Heart left ventricle (tissue), 16 donors: Measurements from ENCODE around the gene INSIG1. TPM values are rescaled to one million over a fixed set of nuclear protein-coding genes. Genes with fewer than 3 reads are reported as not detected.

Source experiments
- ATAC-seq, 4 donors: fragments of 200-7000 bp; cut with Tn5 transposase; one replicate each; pipeline ENCODE4 v1.9.1; 2020 to 2022; ENCODE audit warnings: moderate library complexity in 4 of 4, mild to moderate bottlenecking in 3 of 4, moderate number of reproducible peaks in 1 of 4
- DNase-seq, 5 donors: peaks; one replicate each; pipeline ENCODE4 v3.0.0-alpha.2; 2020
- H3K27ac ChIP-seq, 12 donors: fragments of 200-600 bp; sonication (generic) in 4 of 12; one replicate each; pipeline versions ENCODE4 v1.5.0 to v1.8.0; 2016 to 2022; ENCODE audit warnings: mild to moderate bottlenecking in 2 of 12
- H3K27me3 ChIP-seq, 9 donors: fragments of 200-600 bp; sonication (generic) in 2 of 9; one replicate each; pipeline versions ENCODE4 v1.5.1 to v1.8.0; 2016 to 2022; ENCODE audit warnings: mild to moderate bottlenecking in 3 of 9
- H3K36me3 ChIP-seq, 9 donors: fragments of 200-600 bp; sonication (generic) in 2 of 9; one replicate each; pipeline versions ENCODE4 v1.5.0 to v1.8.0; 2018 to 2022; ENCODE audit warnings: mild to moderate bottlenecking in 2 of 9
- H3K4me1 ChIP-seq, 12 donors: fragments of 200-600 bp; sonication (generic) in 4 of 12; one replicate each; pipeline versions ENCODE4 v1.5.0 to v1.8.0; 2016 to 2022; ENCODE audit warnings: mild to moderate bottlenecking in 3 of 12
- H3K4me3 ChIP-seq, 12 donors: fragments of 200-600 bp; sonication (generic) in 4 of 12; one replicate each; pipeline versions ENCODE4 v1.5.0 to v1.8.0; 2017 to 2022; ENCODE audit warnings: mild to moderate bottlenecking in 9 of 12, moderate library complexity in 4 of 12
- H3K9me3 ChIP-seq, 12 donors: fragments of 200-600 bp; sonication (generic) in 4 of 12; one replicate each; pipeline versions ENCODE4 v1.5.0 to v1.8.0; 2016 to 2022; ENCODE audit warnings: mild to moderate bottlenecking in 1 of 12
- CTCF ChIP-seq, 12 donors: fragments of 200-600 bp; sonication (generic) in 4 of 12; IDR thresholded peaks; one replicate each; pipeline versions ENCODE4 v1.5.0 to v1.8.0; 2018 to 2022; ENCODE audit warnings: antibody characterized with exemption in 12 of 12, mild to moderate bottlenecking in 5 of 12
- POLR2A ChIP-seq, 2 donors: fragments of 450-650 bp; IDR thresholded peaks; one replicate each; pipeline ENCODE4 v1.6.1; 2017; ENCODE audit warnings: antibody characterized with exemption in 2 of 2, mild to moderate bottlenecking in 2 of 2, moderate library complexity in 2 of 2
- WGBS, 4 donors: extraction: QIAGEN DNeasy Blood & Tissue Kit in 2 of 4; methylation state at CpG; one replicate each; pipeline versions ENCODE4 v1.1.5 to v1.1.7; 2013 to 2018; 5-methylcytosine and 5-hydroxymethylcytosine counted together
- intact Hi-C, 10 donors: fragments of 100-400 bp; cut with DNase I; formaldehyde crosslinking; loops; one replicate each; pipeline versions ENCODE4 v1.11.1 to v1.14.2; 2022
- polyA plus RNA-seq, 2 donors: library from polyadenylated mRNA; stranded (reverse); fragments of 200-250 nt; gene quantifications; one replicate each; pipeline ENCODE4 v1.2.3, GENCODE V29; 2013
- total RNA-seq, 9 donors: library from RNA; depleted of rRNA in 2 of 9; stranded (reverse); fragments of >200 nt in 2 of 9; fragmentation: NEBNext Ultra II Directional in 3 of 9; extraction: Animal tissue kit (Norgen Biotek cat#: 25700) in 3 of 9; gene quantifications; one replicate each; pipeline versions ENCODE4 v1.1.0 to v1.2.4, GENCODE V29; 2016 to 2023
- donor health status: ischemic (EF 13 %, LVEDD 7.1; RV severe dilation, severe dysfunction).
- donor health status: healthy with polysubstance abuse.
- donor health status: DM: no; HTN: yes; CAD: no.
- donor health status: DM: no; HTN: no; CAD: no.
- donor health status: ischemic (EF 25% LVEDD 6.9; RV normal size, moderate dysfunction).
- donor health status: ischemic (EF 25% LVEDD 5.7; RV mildly dilated, moderate dysfunction).
- donor health status: healthy.
- donor health status: DM: yes; HTN: yes; CAD: no.
- donor health status: ischemic (EF 35%, LVEDD 5.7; RV mildly dilated, moderate dysfunction).
- donor health status: nonischemic (EF 11% LVEDD 7.7; RV severe dilation, severe dysfunction).
- donor health status: DM: yes; HTN: yes; CAD: no.
- donor health status: PGD.
- donor health status: ischemic (EF 29% LVEDD 5.4; RV normal size, mild dysfunction).
- donor health status: nonischemic (EF 23%, LVEDD 6.1; RV moderate dilation, normal function).

The INSIG1 gene
- total and polyA plus RNA-seq, 11 donors: 5.2 to 24.5 (median 13.3) TPM

DNA sequence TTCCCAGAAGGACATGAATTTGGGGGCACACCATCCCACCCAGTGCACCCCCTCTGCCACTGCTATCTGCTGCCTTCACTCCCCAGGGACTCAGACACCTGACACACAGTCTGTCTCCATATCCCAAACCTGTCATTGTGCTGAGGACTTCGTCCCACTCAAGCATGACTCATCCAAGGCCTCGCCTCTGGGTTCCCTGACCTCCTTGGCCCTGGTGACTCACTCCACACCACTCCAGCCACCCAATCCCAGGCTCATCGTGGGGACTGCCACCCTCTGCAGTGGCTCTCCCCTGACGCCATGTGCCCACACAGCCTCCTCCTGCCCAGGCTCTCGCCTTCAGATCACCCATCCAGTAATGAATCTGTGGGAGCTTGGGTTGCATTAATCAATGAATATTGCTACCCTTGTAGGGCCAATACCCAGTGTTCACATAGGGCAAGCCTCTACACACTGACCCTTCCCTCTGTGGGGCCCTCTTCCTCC lies 6.6 kb upstream of the INSIG1 start:
- TF ChIP-seq POLR2A (IDR thresholded peaks at IDR 0.05): no peak
- TF ChIP-seq CTCF (IDR thresholded peaks at IDR 0.05): no peak
- ATAC-seq: peak in 3 of 4 donors; percentile 27 to 81 (median 68)
- Histone ChIP-seq H3K36me3 (no peaks in the 10 kb centered on the region), H3K9me3 (no peaks in the 10 kb centered on the region), H3K4me1 (peaks cover 0 to 19% (median 0%) of the 10 kb centered on the region in 12 donors), H3K4me3 (no peak overlapping the region), H3K27me3 (peaks cover 0 to 7% (median 0%) of the 10 kb centered on the region in 9 donors), H3K27ac (no peak overlapping the region)
- peak in 1 of 5 donors; percentile 49 for DNase-seq
- 75 to 79% (median 76%) methylated on average over 5 of the region's 5 CpGs for WGBS, 4 donors
- intact Hi-C loops: loop anchor here in 2 of 10 donors (10.0 kb wide), 2 partner anchors 54 to 96 kb away; no protein-coding TSS in a partner anchor

- no peak for DNase-seq
- Histone ChIP-seq H3K27me3 (peaks cover 0 to under 1% (median 0%) of the 10 kb centered on the region in 9 donors), H3K36me3 (no peaks in the 10 kb centered on the region), H3K27ac (no peak overlapping the region), H3K9me3 (no peaks in the 10 kb centered on the region), H3K4me3 (no peak overlapping the region), H3K4me1 (peaks cover 0 to 23% (median 3%) of the 10 kb centered on the region in 12 donors)
- WGBS, 4 donors: 68 to 76% (median 75%) methylated on average over 5 of the region's 5 CpGs
- TF ChIP-seq CTCF (IDR thresholded peaks at IDR 0.05): no peak
- TF ChIP-seq POLR2A (IDR thresholded peaks at IDR 0.05): no peak
- intact Hi-C loops: loop anchor here in 2 of 10 donors (10.0 kb wide), 2 partner anchors 53 to 97 kb away; no protein-coding TSS in a partner anchor
- no peak for ATAC-seq
Observed at GRCh38 chr7:155291729-155292128, 5.9 kb upstream of the INSIG1 start.

DNA sequence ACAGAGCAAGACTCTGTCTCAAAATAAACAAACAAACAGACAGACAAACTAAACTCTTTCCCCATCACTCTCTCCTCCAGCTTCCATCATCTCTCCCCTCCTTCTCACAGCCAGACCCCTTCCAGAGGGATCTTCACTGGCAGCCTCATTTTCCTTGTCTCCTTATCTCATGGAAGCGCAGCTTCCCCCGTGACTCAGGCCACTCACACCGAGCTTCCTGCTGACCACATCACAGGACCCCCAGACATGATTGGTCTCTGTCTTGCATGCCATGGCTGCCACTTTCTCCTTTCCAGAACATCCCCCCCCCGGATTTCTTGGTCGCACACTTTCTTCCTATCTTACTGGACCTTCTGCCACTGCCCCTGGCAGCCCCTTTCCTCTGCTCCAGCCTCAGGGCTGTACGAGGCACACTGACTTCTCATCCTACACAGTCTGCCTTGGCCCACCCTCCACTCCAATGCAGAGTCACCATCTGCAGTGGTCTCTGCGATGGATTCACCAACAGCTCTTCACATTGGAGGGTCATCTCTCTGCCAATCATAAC lies 4.9 kb upstream of the INSIG1 start:
- Histone ChIP-seq H3K27ac (no peak overlapping the region), H3K27me3 (no peaks in the 10 kb centered on the region), H3K4me1 (peaks cover 0 to 21% (median 6%) of the 10 kb centered on the region in 12 donors), H3K36me3 (no peaks in the 10 kb centered on the region), H3K9me3 (no peaks in the 10 kb centered on the region), H3K4me3 (no peak overlapping the region)
- DNase-seq (no peak), ATAC-seq (no peak)
- intact Hi-C loops: loop anchor here in 2 of 10 donors (10.0 kb wide), 2 partner anchors 52 to 98 kb away; no protein-coding TSS in a partner anchor
- TF ChIP-seq CTCF (IDR thresholded peaks at IDR 0.05) (no peak), POLR2A (IDR thresholded peaks at IDR 0.05) (no peak)
- 66 to 77% (median 69%) methylated on average over 7 of the region's 7 CpGs for WGBS, 4 donors

DNA sequence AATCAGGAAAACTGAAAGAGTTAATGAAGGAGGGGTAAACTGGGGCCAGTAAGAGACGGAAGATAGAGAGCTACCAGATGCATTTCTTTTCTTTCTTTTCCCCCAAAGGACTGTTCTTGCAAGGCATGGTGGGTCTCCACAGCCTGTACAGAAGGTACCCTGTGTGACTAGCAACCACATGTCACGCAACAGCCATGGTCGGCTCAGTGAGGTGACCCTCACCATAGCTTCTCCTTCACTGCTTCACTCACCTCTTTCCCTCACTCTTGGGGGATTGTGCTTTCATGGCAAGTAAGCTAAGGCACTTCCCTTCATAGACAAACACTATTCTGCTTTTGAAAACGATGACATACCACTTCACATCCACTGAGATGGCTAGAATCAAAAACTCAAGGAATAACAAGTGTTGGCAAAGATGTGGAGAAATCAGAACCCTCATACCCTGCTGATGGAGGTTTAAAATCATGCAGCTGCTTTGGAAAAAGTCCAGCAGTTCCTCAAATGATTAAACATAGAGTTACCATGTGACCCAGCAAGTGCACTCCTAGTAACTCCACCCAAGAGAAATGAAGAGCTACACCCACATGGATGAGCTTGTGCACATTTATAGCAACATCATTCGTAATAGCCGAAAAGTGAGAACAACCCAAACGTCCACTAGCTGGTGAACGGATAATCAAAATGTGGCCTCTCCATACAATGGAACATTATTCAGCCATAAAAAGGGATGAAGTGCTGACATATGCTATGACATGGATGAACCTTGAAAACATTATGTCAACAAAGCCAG lies 3.8 kb upstream of the INSIG1 start:
- no peak for TF ChIP-seq POLR2A (IDR thresholded peaks at IDR 0.05)
- TF ChIP-seq CTCF (IDR thresholded peaks at IDR 0.05): no peak
- H3K27ac ChIP-seq: peak overlapping the region in 1 of 12 donors; percentile 39
- H3K4me1 ChIP-seq: peaks cover 0 to 25% (median 7%) of the 10 kb centered on the region in 12 donors
- no peaks in the 10 kb centered on the region for H3K9me3 ChIP-seq
- intact Hi-C loops: loop anchor here in 3 of 10 donors (2.0 to 10.0 kb wide), 3 partner anchors 35 to 99 kb away; no protein-coding TSS in a partner anchor
- 85 to 90% (median 88%) methylated on average over 8 of the region's 8 CpGs for WGBS, 4 donors
- DNase-seq (no peak), ATAC-seq (no peak)
- no peaks in the 10 kb centered on the region for H3K27me3 ChIP-seq
- no peaks in the 10 kb centered on the region for H3K36me3 ChIP-seq
- H3K4me3 ChIP-seq: no peak overlapping the region
